ENCODE data around the gene MCCC2.

DNA sequence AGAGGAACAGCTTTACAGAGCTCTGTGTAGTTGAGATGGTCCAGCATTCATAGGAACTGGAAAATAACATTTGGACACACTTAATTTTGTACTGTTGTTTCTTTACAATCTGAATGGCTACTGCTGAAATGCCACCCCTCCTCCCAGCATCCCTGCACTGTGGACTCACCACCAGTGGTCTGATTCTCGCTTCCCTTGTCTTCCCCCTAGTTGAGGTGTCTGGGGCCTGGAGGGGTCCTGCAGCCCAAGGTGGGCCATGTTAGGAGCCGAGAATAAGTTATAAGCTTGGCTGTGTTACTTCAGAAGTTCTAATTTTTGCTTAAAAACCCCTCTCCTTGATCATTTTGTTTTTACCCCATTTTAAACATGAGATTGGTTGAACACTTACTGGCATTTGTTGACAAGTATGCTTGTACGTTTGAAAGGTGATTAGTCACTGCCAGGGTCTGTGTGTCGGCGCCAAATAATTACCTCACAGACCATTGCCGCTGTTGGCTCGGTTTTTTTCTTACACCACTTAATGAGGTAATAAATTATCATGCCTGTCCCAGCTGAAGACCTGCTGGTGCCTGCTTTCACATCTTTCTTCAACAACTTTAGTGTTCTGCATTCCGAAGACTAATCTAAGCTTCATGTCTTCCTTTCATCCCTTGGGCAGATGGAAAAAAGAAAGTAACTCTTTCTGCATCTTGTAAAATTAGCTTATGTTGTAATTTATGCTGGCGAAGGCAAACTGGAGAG is 65.8 kb downstream of the MCCC2 start:
- TF ChIP-seq EZH2phosphoT487 (IDR thresholded peaks at IDR 0.05; ENCODE audit: low read depth, severe bottlenecking, unreplicated experiment) = no peak
- TF ChIP-seq, protein P1, sequence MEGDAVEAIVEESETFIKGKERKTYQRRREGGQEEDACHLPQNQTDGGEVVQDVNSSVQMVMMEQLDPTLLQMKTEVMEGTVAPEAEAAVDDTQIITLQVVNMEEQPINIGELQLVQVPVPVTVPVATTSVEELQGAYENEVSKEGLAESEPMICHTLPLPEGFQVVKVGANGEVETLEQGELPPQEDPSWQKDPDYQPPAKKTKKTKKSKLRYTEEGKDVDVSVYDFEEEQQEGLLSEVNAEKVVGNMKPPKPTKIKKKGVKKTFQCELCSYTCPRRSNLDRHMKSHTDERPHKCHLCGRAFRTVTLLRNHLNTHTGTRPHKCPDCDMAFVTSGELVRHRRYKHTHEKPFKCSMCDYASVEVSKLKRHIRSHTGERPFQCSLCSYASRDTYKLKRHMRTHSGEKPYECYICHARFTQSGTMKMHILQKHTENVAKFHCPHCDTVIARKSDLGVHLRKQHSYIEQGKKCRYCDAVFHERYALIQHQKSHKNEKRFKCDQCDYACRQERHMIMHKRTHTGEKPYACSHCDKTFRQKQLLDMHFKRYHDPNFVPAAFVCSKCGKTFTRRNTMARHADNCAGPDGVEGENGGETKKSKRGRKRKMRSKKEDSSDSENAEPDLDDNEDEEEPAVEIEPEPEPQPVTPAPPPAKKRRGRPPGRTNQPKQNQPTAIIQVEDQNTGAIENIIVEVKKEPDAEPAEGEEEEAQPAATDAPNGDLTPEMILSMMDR (IDR thresholded peaks at IDR 0.05; ENCODE audit: poor library complexity) = no peak

Data from hepatocyte (in vitro differentiated cells).